B cell (primary cell): Measurements from ENCODE around the gene PPP1CC.

Experiments used
- CTCF ChIP-seq: fragments of 200-600 bp; IDR thresholded peaks from one replicate; pipeline ENCODE4 v1.8.0; 2022; ENCODE audit warnings: antibody characterized with exemption, mild to moderate bottlenecking
- EZH2 ChIP-seq: IDR thresholded peaks from 2 replicates; pipeline ENCODE4 v1.6.1; 2012; ENCODE audit warnings: borderline replicate concordance, low read depth, mild to moderate bottlenecking, moderate library complexity, low read length; ENCODE audit not compliant: insufficient read depth, poor library complexity, severe bottlenecking

- no peak for TF ChIP-seq EZH2
- TF ChIP-seq CTCF: no peak
Measured at GRCh38 chr12:110743571-110744093, 941 bp upstream of the PPP1CC start.
